ENCODE data around the gene ITPR2. TPM values are rescaled to one million over a fixed set of nuclear protein-coding genes. Genes with fewer than 3 reads are reported as not detected.

Gene ITPR2
- polyA plus RNA-seq, 1 of the 3 experiments (the other 2 are of a cell fraction), result 2.3 TPM

DNA sequence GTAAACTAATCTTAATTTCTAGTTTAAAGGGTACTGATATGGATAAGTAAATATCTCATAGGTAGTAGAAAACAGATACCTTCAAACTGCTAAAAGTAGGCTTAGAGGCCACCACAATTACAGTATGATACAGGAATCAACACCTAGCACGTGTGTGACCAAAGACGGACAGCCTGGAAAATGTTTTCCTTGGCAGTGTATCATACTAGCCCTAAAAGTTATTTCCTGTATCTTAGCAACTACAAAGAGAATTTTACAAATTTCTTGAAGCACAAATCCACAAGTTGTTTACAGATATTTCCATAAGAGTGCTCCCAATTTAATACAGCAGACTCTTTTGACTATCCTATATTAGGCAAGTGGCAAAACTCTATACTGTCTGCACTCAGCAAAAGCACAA is 106.0 kb downstream of the ITPR2 start:
- POLR2A ChIA-PET, result no interaction called here
- H3K27me3 ChIP-seq (ENCODE audit: insufficient read depth), result no peaks in the 10 kb centered on the region
- peaks cover 12 to 15% of the 10 kb centered on the region in 2 experiments for H3K4me1 ChIP-seq (ENCODE audit: control insufficient read depth in 1 of 2, insufficient read depth in 2 of 2, low read depth in 1 of 2, low read length in 1 of 2)
- H3K4me2 ChIP-seq, result no peak overlapping the region
- peaks cover 9% of the 10 kb centered on the region for H3F3A ChIP-seq (replicated peaks; ENCODE audit: insufficient read depth)
- H2AFZ ChIP-seq (ENCODE audit: low read depth), result no peak overlapping the region
- TF ChIP-seq ELF1 (IDR thresholded peaks at IDR 0.05) (no peak), FOXJ3 (CRISPR knock-in tag; IDR thresholded peaks at IDR 0.05) (no peak), TAF1 (IDR thresholded peaks at IDR 0.05; ENCODE audit: borderline replicate concordance, low read depth, low read length) (no peak), CHD2 (IDR thresholded peaks at IDR 0.05; ENCODE audit: low read length, partially characterized antibody) (no peak), SMC3 (IDR thresholded peaks at IDR 0.05; ENCODE audit: low read depth, low read length) (no peak), RCOR1 (IDR thresholded peaks at IDR 0.05; ENCODE audit: low read length) (no peak), TEAD4 (IDR thresholded peaks at IDR 0.05; ENCODE audit: borderline replicate concordance, insufficient read depth) (no peak), REST (IDR thresholded peaks at IDR 0.05; ENCODE audit: low read depth, low read length) (no peak), MXI1 (IDR thresholded peaks at IDR 0.05; ENCODE audit: low read depth, low read length) (no peak), GABPA (IDR thresholded peaks at IDR 0.05; ENCODE audit: low read depth) (no peak), TCF12 (IDR thresholded peaks at IDR 0.05) (no peak)
- TF ChIP-seq, protein P1, sequence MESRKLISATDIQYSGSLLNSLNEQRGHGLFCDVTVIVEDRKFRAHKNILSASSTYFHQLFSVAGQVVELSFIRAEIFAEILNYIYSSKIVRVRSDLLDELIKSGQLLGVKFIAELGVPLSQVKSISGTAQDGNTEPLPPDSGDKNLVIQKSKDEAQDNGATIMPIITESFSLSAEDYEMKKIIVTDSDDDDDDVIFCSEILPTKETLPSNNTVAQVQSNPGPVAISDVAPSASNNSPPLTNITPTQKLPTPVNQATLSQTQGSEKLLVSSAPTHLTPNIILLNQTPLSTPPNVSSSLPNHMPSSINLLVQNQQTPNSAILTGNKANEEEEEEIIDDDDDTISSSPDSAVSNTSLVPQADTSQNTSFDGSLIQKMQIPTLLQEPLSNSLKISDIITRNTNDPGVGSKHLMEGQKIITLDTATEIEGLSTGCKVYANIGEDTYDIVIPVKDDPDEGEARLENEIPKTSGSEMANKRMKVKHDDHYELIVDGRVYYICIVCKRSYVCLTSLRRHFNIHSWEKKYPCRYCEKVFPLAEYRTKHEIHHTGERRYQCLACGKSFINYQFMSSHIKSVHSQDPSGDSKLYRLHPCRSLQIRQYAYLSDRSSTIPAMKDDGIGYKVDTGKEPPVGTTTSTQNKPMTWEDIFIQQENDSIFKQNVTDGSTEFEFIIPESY (IDR thresholded peaks at IDR 0.05; ENCODE audit: borderline replicate concordance, low read depth), result no peak
- H4K20me1 ChIP-seq (ENCODE audit: insufficient read depth), result no peaks in the 10 kb centered on the region
- H3K9me2 ChIP-seq, result no peaks in the 10 kb centered on the region
- no peak overlapping the region for H3K9ac ChIP-seq
- no peak overlapping the region for H3K27ac ChIP-seq (ENCODE audit: low read depth in 2 of 2, low read length in 1 of 2)
- no peak for DNase-seq
- H3K9me3 ChIP-seq, result no peaks in the 10 kb centered on the region
- peaks cover 4% of the 10 kb centered on the region; the same call in 1 of the 2 replicates for H3K79me2 ChIP-seq (ENCODE audit: insufficient read depth)
- CTCF ChIA-PET, result no interaction called here
- no peak overlapping the region for H3K4me3 ChIP-seq (ENCODE audit: low read depth in 2 of 2, low read length in 1 of 2)
- 93% methylated on average over 2 of the region's 2 CpGs for WGBS (ENCODE audit: low lambda C conversion rate)
- H3K36me3 ChIP-seq (replicated peaks in 1 of 2; ENCODE audit: control insufficient read depth in 1 of 2, insufficient read depth in 2 of 2, low read length in 1 of 2), result peaks cover 0 to 2% of the 10 kb centered on the region in 2 experiments
